Colonic mucosa (tissue), 4 donors: ENCODE results near the gene ANP32A. TPM values are rescaled to one million over a fixed set of nuclear protein-coding genes. Genes with fewer than 3 reads are reported as not detected.
"Not testable (repeated sequence)": the region's sequence is repeated elsewhere in the genome, so short reads cannot be mapped to it uniquely, and the experiment has no call there.

ENCODE experiments used
- DNase-seq: peaks from one replicate; pipeline ENCODE4 v3.0.0-alpha.2; 2020
- H3K27ac ChIP-seq: fragments of 200-600 bp; one replicate; pipeline ENCODE4 v1.8.0; 2021
- H3K27me3 ChIP-seq: fragments of 200-600 bp; one replicate; pipeline ENCODE4 v1.8.0; 2021
- H3K36me3 ChIP-seq: fragments of 200-600 bp; one replicate; pipeline ENCODE4 v1.8.0; 2021
- H3K4me1 ChIP-seq: fragments of 200-600 bp; one replicate; pipeline ENCODE4 v1.8.0; 2021; ENCODE audit warnings: mild to moderate bottlenecking
- H3K4me3 ChIP-seq: fragments of 200-600 bp; one replicate; pipeline ENCODE4 v1.8.0; 2021
- H3K9ac ChIP-seq, 2 donors: one replicate each; pipeline ENCODE4 v1.7.0; 2013; ENCODE audit warnings: control low read depth in 2 of 2, low read depth in 2 of 2, low read length in 2 of 2
- H3K9me3 ChIP-seq: fragments of 200-600 bp; one replicate; pipeline ENCODE4 v1.8.0; 2021
- intact Hi-C: fragments of 100-400 bp; cut with DNase I; formaldehyde crosslinking; loops from one replicate; pipeline ENCODE4 v1.14.1; 2022
- total RNA-seq, 2 donors: library from RNA; stranded (reverse); fragmentation: NEBNext Ultra II Directional in 1 of 2; extraction: Animal tissue kit (Norgen Biotek cat#: 25700) in 1 of 2; gene quantifications; one replicate each; pipeline ENCODE4 v1.2.1, GENCODE V29; 2021
- TF ChIP-seq, protein P1 (sequence below): fragments of 200-600 bp; IDR thresholded peaks from one replicate; pipeline ENCODE4 v1.8.0; 2022; ENCODE audit warnings: antibody characterized with exemption, mild to moderate bottlenecking
- donor health status: healthy.
- donor health status: DM: no; HTN: no; CAD: no.
- donor health status: DM: no; HTN: no; CAD: no.

ANP32A gene
- total RNA-seq: 100 to 1,000 TPM; 126 to 177 TPM

DNA sequence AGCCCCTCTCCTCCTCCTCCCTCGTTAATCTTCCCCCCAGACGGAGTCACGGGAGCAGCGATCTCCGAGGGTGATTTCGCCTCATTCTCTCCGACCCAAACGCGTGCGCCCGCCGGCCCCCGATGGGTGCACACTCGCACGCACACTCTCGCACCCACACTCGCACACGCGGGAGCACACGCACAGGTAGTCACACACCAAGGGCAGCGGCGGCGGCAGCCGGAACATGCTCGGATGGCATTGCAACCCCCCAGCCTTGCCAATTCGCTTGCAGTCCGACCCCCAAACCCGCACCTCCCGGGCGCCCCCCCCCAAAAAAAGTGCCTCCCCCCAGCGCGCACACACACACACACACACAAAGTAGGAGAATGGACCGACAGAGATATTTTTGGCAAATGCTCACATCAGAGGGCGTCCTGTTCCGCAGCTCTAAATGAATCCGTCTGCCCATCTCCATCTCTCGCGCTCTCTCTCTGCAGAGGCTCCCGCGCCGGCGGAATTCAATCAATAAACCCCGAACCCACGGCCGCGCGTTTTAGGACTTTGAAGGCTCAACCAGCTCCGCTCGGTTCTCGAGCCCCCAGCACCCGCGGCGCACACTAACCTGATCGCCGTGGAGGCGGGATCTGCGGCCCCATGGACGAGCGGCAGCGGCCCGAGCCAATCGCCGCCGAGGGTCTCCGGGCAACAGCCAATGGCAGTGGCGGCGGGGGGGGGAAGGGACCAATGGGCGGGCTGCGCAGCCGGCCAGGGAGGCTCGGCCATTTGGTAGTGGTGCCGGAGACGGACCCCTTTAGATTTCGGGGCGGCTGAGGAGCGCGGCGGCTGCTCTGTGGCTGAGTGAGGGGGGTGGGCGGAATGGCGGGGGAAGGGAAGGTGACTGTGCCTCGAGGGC, at the start of gene ANP32A:
Gene ANP32A, minus strand, starts transcription at position 601 of the 895 bp plus-strand sequence. Its CDS starts 144 bp downstream, at position 457.
- intact Hi-C loops: no loop called here
- Histone ChIP-seq H3K36me3 (no peaks in the 10 kb centered on the region), H3K9me3 (no peaks in the 10 kb centered on the region), H3K9ac (peak within 1 kb of the TSS; percentile 89 to 96), H3K27ac (peak within 1 kb of the TSS; percentile 99), H3K4me1 (peaks cover 11% of the 10 kb centered on the region), H3K27me3 (no peaks in the 10 kb centered on the region), H3K4me3 (peak within 1 kb of the TSS; percentile 88)
- TF ChIP-seq, protein P1, sequence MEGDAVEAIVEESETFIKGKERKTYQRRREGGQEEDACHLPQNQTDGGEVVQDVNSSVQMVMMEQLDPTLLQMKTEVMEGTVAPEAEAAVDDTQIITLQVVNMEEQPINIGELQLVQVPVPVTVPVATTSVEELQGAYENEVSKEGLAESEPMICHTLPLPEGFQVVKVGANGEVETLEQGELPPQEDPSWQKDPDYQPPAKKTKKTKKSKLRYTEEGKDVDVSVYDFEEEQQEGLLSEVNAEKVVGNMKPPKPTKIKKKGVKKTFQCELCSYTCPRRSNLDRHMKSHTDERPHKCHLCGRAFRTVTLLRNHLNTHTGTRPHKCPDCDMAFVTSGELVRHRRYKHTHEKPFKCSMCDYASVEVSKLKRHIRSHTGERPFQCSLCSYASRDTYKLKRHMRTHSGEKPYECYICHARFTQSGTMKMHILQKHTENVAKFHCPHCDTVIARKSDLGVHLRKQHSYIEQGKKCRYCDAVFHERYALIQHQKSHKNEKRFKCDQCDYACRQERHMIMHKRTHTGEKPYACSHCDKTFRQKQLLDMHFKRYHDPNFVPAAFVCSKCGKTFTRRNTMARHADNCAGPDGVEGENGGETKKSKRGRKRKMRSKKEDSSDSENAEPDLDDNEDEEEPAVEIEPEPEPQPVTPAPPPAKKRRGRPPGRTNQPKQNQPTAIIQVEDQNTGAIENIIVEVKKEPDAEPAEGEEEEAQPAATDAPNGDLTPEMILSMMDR: no peak
- DNase-seq: peak; percentile 97

DNA sequence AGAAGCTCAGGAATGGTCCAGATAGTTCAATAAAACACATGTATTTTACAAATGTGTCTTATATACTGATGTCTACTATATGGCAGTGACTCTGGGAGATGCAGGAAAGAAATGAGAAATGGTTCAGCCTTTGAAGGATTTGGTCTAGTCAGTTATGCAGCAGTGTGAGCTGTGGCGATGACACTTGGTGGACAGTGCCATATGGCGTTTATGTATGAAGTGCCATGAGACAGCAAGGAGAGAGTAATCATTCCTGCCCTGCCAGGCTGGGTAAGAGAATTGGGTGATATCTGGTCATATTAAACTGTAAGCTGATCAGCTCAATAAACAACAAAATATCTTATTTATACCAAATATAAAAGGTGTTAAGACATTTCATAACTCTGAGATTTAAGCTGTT, 47.6 kb upstream of the ANP32A start:
- H3K27ac ChIP-seq: no peak overlapping the region
- intact Hi-C loops: no loop called here
- TF ChIP-seq, protein P1: no peak
- no peaks in the 10 kb centered on the region for H3K9me3 ChIP-seq
- H3K4me3 ChIP-seq: no peak overlapping the region
- no peaks in the 10 kb centered on the region for H3K36me3 ChIP-seq
- no peaks in the 10 kb centered on the region for H3K27me3 ChIP-seq
- no peak for DNase-seq
- no peak overlapping the region for H3K9ac ChIP-seq
- H3K4me1 ChIP-seq: no peaks in the 10 kb centered on the region

DNA sequence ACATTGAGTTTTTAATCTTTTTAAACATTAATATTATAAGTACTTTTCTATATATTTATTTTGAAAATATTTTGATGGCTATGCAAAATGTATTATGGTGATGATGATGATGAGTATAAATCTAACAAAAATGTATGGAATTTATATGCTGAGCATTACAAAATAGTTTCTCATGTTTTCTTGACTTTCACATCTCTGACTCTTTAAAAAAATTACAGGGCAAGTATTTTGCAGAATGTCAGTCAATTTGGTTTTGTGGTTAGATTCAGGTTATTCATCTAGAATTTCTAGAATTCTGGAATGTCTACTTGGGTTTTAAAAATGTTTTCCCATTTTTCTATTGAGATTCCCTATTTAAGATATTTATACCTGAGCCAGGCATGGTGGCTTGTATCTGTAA, 41.7 kb upstream of the ANP32A start:
- TF ChIP-seq, protein P1: no peak
- H3K27me3 ChIP-seq: no peaks in the 10 kb centered on the region
- intact Hi-C loops: no loop called here
- H3K9me3 ChIP-seq: no peaks in the 10 kb centered on the region
- H3K27ac ChIP-seq: no peak overlapping the region
- no peaks in the 10 kb centered on the region for H3K36me3 ChIP-seq
- no peak for DNase-seq
- H3K4me3 ChIP-seq: no peak overlapping the region
- no peak overlapping the region for H3K9ac ChIP-seq
- H3K4me1 ChIP-seq: no peaks in the 10 kb centered on the region

DNA sequence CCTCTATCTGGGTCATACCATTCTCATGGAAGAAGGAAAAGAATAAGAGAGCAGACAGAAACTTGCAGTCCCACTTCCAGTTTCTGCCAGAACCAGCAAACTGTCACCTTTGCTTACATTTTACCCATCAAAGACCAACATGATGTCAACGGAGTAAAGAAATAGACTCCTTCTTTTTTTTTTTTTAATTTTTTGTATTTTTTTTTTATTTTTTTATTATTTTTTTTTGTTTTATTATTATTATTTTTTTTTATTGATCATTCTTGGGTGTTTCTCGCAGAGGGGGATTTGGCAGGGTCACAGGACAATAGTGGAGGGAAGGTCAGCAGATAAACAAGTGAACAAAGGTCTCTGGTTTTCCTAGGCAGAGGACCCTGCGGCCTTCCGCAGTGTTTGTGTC, 38.0 kb upstream of the ANP32A start:
- H3K9me3 ChIP-seq, H3K27ac ChIP-seq, H3K9ac ChIP-seq, H3K36me3 ChIP-seq, H3K4me1 ChIP-seq, DNase-seq, H3K4me3 ChIP-seq, H3K27me3 ChIP-seq, intact Hi-C loops: not testable (repeated sequence)

DNA sequence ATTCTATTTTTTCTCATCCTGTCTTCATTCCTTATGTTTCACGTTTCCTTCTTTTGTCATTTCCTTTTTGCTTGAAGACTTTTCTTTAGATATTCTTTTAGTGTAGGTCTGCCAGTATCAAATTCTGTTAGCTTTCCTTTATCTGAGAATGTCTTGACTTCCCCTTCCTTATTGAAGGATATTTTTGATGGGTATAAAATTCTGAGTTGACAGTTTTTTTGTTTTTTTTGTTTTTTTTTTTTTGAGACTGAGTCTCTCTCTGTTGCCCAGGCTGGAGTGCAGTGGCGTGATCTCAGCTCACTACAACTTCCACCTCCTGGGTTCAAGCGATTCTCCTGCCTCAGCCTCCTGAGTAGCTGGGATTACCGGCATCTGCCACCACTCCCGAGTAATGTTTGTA, 36.7 kb upstream of the ANP32A start:
- H3K27me3 ChIP-seq, intact Hi-C loops, DNase-seq, H3K27ac ChIP-seq, H3K4me1 ChIP-seq, H3K9ac ChIP-seq, H3K36me3 ChIP-seq, H3K4me3 ChIP-seq, H3K9me3 ChIP-seq: not testable (repeated sequence)

DNA sequence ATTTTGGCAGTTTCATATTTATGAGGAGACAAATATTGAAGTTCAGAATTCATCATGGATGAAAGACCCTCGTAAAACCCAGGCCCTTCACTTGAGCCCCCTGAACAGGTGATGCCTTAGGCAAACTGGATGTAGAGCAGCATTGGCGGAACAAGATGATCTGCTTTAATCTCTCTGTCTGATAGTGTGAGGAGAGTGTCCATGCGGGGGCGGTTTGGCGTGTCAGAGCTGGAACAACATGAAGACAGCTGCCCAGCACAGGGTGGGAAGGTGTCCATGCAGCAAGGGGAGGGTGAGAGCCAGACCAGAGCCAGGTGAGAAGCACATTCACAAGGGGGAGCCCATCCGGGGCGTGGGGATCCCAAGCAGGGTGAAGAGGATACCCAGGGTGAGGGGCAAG, 31.8 kb upstream of the ANP32A start:
- intact Hi-C loops: no loop called here
- DNase-seq: no peak

More for the DNA sequence above, 31.8 kb upstream of the ANP32A start:
- no peak overlapping the region for H3K27ac ChIP-seq
- TF ChIP-seq, protein P1: no peak
- H3K9me3 ChIP-seq: no peaks in the 10 kb centered on the region
- no peaks in the 10 kb centered on the region for H3K4me1 ChIP-seq
- H3K9ac ChIP-seq: no peak overlapping the region
- H3K27me3 ChIP-seq: no peaks in the 10 kb centered on the region
- no peak overlapping the region for H3K4me3 ChIP-seq
- H3K36me3 ChIP-seq: no peaks in the 10 kb centered on the region
